ENCODE data around the gene APCDD1L.
"Not testable (repeated sequence)": the region's sequence is repeated elsewhere in the genome, so short reads cannot be mapped to it uniquely, and the experiment has no call there.

APCDD1L gene

GRCh38 chr20:58510921-58511320 is 4.3 kb downstream of the APCDD1L start:
- DNase-seq = no peak
- H3K4me1 Mint-ChIP-seq = no peaks in the 10 kb centered on the region
- H3K27me3 Mint-ChIP-seq (ENCODE audit: low read depth, poor library complexity) = peaks cover 5% of the 10 kb centered on the region
- peaks cover 13% of the 10 kb centered on the region for H3K36me3 Mint-ChIP-seq (ENCODE audit: low read depth)
- H3K9me3 Mint-ChIP-seq = no peaks in the 10 kb centered on the region
- H3K27ac Mint-ChIP-seq = no peak overlapping the region
- no peak for TF ChIP-seq CTCF (IDR thresholded peaks at IDR 0.05)
- no peak overlapping the region for H3K4me3 Mint-ChIP-seq

DNA sequence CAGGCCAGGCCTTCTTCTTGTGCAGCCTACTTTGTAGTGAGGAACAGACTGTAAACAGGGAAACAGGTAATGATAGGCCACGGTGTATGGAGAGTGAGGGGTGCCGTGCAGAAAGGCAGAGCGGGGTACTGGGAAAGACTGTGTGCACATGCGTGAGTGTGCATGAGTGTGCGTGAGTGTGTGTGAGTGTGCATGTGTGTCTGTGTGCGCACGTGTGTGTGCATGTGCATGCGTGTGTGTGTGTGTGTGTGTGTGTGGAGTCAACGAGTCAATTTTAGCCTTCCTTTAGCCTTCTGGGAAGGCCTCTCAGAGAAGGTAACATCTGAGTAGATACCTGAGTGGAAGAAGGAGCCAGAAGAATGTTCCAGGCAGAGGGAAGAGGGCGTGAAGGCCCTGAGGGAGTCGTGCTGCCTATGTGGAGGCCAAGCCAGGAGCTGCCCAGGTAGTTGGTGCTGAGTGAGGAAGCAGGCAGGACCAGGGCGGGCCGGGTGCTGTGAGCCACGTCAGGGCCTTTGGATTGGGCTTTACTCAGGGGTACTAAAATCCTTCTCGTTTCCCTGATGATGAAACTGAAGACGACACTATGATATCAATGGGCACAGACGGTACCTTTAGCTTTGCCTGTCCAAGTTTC is 6.3 kb downstream of the APCDD1L start:
- Mint-ChIP-seq H3K4me1 (no peaks in the 10 kb centered on the region), H3K27ac (no peak overlapping the region), H3K9me3 (no peaks in the 10 kb centered on the region), H3K36me3 (ENCODE audit: low read depth) (peaks cover 20% of the 10 kb centered on the region), H3K27me3 (ENCODE audit: low read depth, poor library complexity) (peaks cover 13% of the 10 kb centered on the region), H3K4me3 (no peak overlapping the region)
- no peak for DNase-seq
- TF ChIP-seq CTCF (IDR thresholded peaks at IDR 0.05) = no peak

GRCh38 chr20:58506999-58507398 is 8.2 kb downstream of the APCDD1L start:
- not testable (repeated sequence) for H3K4me1 Mint-ChIP-seq
- Mint-ChIP-seq H3K27me3 (ENCODE audit: low read depth, poor library complexity) (peaks cover 13% of the 10 kb centered on the region), H3K36me3 (ENCODE audit: low read depth) (peaks cover 20% of the 10 kb centered on the region)

GRCh38 chr20:58504566-58504965 is 10.6 kb downstream of the APCDD1L start:
- no peak for DNase-seq
- Mint-ChIP-seq H3K4me3 (no peak overlapping the region), H3K4me1 (no peaks in the 10 kb centered on the region), H3K9me3 (peaks cover 22% of the 10 kb centered on the region), H3K36me3 (ENCODE audit: low read depth) (peaks cover 20% of the 10 kb centered on the region), H3K27ac (no peak overlapping the region), H3K27me3 (ENCODE audit: low read depth, poor library complexity) (peaks cover 19% of the 10 kb centered on the region)
- no peak for TF ChIP-seq CTCF (IDR thresholded peaks at IDR 0.05)

More at GRCh38 chr20:58506999-58507398, 8.2 kb downstream of the APCDD1L start:
- DNase-seq, H3K27ac Mint-ChIP-seq, H3K9me3 Mint-ChIP-seq, H3K4me3 Mint-ChIP-seq: not testable (repeated sequence)

- no peak overlapping the region for H3K4me3 Mint-ChIP-seq
- H3K27me3 Mint-ChIP-seq (ENCODE audit: low read depth, poor library complexity) = peaks cover 25% of the 10 kb centered on the region
- H3K36me3 Mint-ChIP-seq (ENCODE audit: low read depth) = peaks cover 20% of the 10 kb centered on the region
- TF ChIP-seq CTCF (IDR thresholded peaks at IDR 0.05) = no peak
- peaks cover 23% of the 10 kb centered on the region for H3K9me3 Mint-ChIP-seq
- DNase-seq = no peak
- H3K27ac Mint-ChIP-seq = no peak overlapping the region
- no peaks in the 10 kb centered on the region for H3K4me1 Mint-ChIP-seq
Measured at GRCh38 chr20:58503668-58504067, 11.5 kb downstream of the APCDD1L start.

GRCh38 chr20:58500256-58500655 is 14.9 kb downstream of the APCDD1L start:
- Mint-ChIP-seq H3K27me3 (ENCODE audit: low read depth, poor library complexity) (peaks cover 20% of the 10 kb centered on the region), H3K36me3 (ENCODE audit: low read depth) (peaks cover under 1% of the 10 kb centered on the region), H3K27ac (no peak overlapping the region), H3K9me3 (peaks cover 23% of the 10 kb centered on the region), H3K4me3 (no peak overlapping the region), H3K4me1 (peaks cover 7% of the 10 kb centered on the region)
- TF ChIP-seq CTCF (IDR thresholded peaks at IDR 0.05) = no peak
- no peak for DNase-seq
